ENCODE measurements around the gene MYRF.

Gene MYRF

DNA sequence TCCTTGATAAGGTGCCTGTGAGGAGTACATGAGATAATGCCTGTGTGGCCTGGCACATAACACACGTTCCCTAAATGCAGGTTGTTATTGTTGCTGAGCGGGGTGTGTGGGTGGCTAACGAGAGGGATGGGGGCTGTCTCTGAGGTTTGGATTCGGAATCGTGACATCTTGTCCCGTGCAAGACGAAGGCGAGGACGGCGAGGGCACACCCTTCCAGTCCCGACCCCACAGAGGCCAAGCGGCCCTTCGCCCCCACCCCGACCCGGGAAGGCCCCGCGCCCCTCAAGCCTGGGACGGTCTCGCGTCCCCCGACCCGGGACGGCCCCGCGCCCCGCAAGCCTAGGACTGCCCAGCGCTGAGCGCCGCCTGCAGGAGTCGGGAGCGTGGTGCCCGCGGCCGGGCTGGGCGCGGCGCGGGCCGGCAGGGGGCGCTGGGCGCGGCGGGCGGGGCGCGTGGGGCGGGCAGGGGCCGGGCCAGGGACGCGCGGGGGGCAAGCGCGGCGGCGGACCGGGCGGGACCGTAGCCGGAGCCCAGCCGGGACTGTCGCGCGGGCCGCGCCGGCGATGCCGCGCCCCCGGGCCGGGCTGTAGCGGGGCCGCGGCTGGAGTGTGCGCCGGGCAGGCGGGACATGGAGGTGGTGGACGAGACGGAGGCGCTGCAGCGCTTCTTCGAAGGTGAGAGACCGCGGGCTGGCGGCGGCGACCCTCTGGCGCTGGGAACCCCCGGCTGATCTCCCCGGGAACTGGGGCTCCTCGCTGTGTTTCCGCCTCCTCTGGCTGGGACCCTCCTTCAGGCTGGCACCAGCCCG is at the start of gene MYRF:
TSS of gene MYRF (plus strand) at position 520 of the 808 bp plus-strand sequence. CDS start at position 629, 109 bp downstream.
- DNase-seq (ENCODE audit: low read depth): peak; percentile 16

DNA sequence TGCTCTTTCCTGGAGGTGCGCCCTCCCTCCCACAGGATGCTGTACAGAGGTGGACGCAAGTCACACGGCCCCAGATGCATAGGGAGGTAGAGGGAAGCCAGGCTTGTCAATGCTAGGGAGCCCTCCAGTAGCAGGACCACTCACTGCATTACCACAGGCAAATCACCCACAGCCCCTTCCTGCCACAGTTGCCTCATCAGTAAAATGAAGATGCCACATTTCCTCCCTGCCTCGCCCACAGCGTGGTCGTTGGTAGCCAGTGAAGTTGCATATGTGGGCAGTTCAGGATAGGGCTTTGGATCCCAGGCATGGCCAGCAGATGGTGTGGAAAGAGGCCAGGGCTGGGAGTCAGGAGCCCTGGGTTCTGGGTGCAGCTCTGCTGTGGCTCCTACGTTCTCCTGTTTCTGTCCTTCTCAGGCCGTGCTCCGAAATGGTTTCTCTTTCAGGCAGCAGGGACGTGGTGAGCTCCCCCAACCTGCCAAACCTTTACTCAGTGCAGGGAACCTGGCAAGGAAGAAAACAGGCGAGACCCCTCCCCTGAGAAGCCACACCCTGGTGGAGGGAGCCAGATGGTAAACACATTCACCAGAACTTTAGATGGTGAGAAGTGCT is 49.6 kb upstream of the MYRF start:
- no peak for DNase-seq (ENCODE audit: low read depth)

DNA sequence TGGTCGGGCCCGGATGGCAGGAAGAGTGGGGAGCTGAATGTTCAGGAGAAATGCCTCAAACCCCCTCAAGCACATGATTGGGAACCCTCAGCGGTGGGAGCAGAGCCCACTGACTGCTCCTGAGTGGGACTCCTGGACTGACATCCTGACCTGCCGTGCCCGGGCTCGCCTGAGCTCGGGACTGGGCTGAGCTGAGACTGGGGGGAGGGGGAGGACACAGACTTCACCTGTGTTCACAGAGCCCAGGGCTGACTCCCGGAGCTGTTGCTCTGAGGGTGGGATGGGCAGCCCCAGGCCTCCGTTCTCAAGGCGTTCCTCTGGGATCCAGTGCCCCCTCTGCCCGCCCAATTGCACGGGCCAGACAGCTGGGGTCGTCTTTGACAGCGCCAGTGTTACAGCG is 47.6 kb upstream of the MYRF start:
- no peak for DNase-seq (ENCODE audit: low read depth)

- no peak for DNase-seq (ENCODE audit: low read depth)
Measured at GRCh38 chr11:61706452-61707400, 45.7 kb upstream of the MYRF start.

DNA sequence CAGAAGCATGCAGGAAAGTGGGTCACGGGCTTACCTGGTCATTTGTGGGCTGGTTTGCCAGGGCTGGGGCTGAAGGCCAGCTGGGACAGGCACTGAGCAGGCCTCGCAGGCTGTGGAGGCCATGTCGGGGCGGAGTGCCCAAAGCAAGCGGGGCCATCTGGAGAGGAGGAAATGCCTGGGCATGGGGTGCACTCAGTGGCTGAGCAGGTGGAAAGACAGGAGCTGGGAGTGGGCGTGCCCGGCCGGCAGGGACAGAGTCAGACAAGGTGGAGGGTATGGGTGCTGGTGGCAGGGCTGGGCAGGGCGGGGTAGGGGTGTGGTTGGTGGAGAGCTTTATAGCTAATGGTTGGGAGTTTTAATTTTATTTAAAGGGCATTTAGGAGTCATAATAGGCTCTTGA is 44.9 kb upstream of the MYRF start:
- no peak for DNase-seq (ENCODE audit: low read depth)

- DNase-seq (ENCODE audit: low read depth): no peak
Measured at GRCh38 chr11:61709110-61709509, 43.3 kb upstream of the MYRF start.

DNA sequence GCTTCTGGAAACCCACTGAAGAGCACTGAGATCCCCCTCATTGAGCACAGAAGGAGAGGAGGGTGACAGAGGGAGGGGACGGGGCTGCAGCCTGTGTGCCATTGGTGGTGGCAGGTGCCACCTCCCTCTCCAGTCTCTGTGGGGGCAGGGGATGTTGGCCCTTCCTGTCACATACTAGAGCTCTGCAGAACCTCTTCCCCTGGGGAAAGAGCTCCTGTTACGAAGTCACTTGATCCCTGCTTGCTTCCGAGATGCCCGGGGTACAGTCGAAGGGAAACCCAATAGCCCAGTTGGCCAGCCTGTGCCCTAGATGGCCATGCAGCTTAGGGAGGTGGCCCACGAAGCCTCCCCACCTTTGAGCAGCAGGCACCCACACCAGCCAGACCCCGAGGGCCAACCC is 42.9 kb upstream of the MYRF start:
- DNase-seq (ENCODE audit: low read depth): no peak

- DNase-seq (ENCODE audit: low read depth): no peak
Measured at GRCh38 chr11:61710019-61710418, 42.4 kb upstream of the MYRF start.

- no peak for DNase-seq (ENCODE audit: low read depth)
Measured at GRCh38 chr11:61711037-61711436, 41.4 kb upstream of the MYRF start.

DNA sequence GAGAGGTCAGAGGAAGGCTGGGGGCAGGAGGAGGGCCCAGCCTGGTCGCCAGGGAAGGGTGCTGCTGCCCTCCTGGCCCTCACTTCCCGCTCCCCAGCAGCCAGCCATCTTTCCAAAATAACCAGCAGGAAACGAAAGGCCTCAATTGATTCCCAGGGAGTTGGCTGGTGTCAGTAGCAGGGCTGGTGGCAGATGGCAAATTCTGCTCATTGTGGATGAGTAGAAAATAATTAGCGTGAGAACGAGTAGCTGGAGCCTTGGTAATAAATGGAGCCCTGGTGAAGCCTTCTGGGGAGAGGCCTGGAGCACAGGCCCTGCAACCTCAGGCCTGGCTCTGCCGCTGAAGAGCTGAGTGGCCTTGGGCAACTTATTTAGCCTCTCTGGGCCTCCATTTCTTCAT is 40.9 kb upstream of the MYRF start:
- no peak for DNase-seq (ENCODE audit: low read depth)

DNA sequence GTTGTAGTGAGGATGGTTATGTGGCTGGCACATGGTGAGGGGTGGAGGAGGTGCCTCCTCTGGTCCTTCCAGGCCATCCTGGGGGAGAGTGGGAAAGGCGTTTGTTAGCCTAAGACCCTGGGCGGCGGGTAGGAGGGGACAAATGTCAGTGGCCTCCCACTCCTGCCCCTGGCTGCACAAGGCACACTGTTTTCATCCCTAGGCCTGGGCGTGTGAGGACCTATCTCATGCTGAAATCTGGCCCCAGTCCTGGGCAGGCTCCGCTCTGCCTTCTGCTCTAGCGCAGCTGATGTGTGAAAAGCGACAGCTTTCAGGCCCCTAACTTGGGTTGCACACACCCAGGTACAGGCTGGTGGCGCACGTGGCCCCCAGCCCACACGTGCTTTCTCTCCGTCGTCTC is 40.1 kb upstream of the MYRF start:
- DNase-seq (ENCODE audit: low read depth): no peak

GRCh38 chr11:61712846-61713245 is 39.6 kb upstream of the MYRF start:
- no peak for DNase-seq (ENCODE audit: low read depth)

- no peak for DNase-seq (ENCODE audit: low read depth)
Measured at GRCh38 chr11:61713464-61713863, 39.0 kb upstream of the MYRF start.

DNA sequence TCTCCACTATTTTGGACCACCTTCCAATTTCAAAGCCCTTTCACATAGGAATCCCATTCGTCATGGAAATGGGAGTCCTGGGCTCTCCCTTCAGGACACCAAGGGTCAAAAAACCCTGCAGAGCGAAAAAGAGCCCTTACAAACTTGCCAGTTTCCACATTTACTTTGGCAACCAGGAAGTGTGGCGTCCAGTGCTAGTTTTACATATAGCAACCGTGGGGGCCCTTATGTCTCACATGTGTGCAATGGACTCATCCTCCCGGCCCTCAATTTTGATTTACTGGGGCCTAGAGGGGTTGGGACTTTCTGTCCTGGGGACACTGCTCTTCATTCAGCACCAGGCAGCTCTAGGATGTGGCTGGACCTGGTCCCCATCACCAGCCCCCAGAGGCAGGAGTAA is 38.5 kb upstream of the MYRF start:
- DNase-seq (ENCODE audit: low read depth): no peak

DNA sequence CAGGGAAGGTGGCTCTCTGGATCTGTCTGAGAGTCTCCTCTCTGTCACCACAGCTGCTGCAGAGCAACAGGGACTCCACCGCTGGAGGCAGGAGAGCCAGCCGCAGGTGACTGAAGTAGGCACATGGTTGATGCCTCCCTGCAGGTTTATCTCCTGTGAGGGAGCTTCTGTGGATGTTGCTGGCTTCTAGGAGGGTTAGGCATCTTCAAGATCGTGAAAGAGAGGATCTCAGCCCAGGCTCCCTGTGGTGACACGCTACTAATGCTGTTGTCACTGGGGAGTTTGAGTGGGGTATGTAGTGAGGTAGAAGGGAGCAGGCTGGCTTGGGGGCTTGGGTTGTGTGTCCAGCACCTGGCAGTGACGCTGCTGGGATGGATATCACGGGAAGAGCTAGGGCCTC is 38.1 kb upstream of the MYRF start:
- DNase-seq (ENCODE audit: low read depth): no peak

GRCh38 chr11:61714916-61715315 is 37.5 kb upstream of the MYRF start:
- DNase-seq (ENCODE audit: low read depth): no peak

GRCh38 chr11:61715867-61716266 is 36.6 kb upstream of the MYRF start:
- DNase-seq (ENCODE audit: low read depth): no peak

DNA sequence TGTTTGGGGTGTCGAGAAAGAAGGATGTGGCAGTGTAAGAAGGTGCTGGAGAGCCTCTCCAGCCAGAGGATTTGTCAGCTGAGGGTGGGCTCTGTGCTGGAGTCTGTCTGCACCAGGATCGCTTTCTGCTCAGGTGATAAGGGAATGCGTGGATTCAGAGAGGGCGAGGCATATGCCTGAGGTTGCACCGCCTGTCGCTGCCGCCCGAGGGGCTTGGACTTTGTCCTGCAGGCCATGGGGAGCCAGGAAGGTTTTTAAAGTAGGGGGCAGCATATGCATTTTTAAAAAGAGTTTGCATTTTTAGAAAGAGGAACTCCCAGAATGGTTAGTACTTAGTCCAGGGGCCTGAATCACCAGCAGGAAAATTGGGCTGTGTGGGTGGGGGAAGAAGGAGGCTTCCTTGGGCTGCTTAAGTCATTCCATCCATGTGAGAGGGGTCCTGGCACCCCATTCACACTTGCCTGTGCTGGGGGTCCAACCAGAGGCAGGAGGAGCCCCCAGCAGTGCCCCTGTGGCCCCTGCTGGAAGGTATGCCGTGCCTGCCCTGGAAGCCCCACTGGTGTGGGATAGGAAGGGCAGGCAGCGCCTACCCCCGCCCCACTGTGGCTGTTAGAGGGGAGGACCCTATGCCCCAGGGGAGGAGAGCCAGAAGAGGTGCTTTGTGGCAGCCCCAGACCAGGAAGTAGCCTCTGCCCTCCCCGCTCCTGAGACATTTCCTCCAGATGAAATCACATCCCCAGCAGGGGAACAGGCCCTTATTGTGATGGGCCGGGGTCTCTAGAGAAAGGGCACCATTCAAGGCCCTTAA is 35.8 kb upstream of the MYRF start:
- no peak for DNase-seq (ENCODE audit: low read depth)

GRCh38 chr11:61717286-61718033 is 35.0 kb upstream of the MYRF start:
- no peak for DNase-seq (ENCODE audit: low read depth)

DNA sequence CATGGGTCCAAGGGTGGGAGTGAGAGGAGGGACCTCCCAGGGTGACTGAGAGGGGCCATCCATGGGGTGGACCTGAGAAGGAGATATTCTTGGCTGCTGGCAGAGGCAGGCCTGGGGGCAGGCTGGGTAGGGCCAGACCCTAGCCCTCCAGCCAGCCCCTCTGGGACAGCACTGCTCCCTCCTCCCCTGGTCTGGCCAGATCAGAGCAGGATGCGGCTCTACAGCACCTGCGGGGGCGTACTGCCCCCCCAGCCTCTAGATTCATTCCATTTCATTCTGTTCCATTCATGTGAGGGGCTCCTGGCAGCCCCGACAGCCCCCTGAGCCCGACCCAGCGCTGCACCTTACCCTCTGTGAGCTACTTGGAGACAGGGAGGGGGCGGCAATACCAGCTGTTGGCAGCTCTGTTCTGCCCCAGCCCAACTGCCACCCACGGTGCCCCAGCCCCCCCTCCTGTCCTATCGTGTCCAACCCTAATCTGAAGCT is 34.3 kb upstream of the MYRF start:
- no peak for DNase-seq (ENCODE audit: low read depth)
